GM12878 (cell line): ENCODE results near the gene RNF34. TPM values are rescaled to one million over a fixed set of nuclear protein-coding genes. Genes with fewer than 3 reads are reported as not detected.

Experiments used
- ATAC-seq: fragments of 200-7000 bp; cut with Tn5 transposase; 3 replicates; pipeline ENCODE4 v1.9.1; 2020; ENCODE audit warnings: mild to moderate bottlenecking, moderate library complexity
- BruUV-seq: library from RNA; stranded (reverse); fragments of 400-500 nt; replicated peaks from 2 replicates; lab custom pipeline; 2021; lab: Mats Ljungman, UMichigan
- CTCF ChIA-PET: fragments of 300-600 bp; sonication (Branson Sonifier 250); formaldehyde crosslinking; extraction: SDS; loops from one replicate; lab custom pipeline; 2021; ENCODE audit warnings: inconsistent platforms; lab: Yijun Ruan, JAX
- POLR2A ChIA-PET: fragments of 350-600 bp; formaldehyde crosslinking; extraction: SDS; loops from one replicate; lab custom pipeline; 2021; ENCODE audit warnings: inconsistent platforms; lab: Charles Lee
- RAD21 ChIA-PET: fragments of 300-600 bp; sonication (Branson Sonifier 250); formaldehyde crosslinking; loops from one replicate; lab custom pipeline; 2023; ENCODE audit warnings: antibody characterized with exemption; ENCODE audit not compliant: unreplicated experiment; lab: Charles Lee
- SMC1A ChIA-PET: fragments of 300-600 bp; sonication (Branson Sonifier 250); formaldehyde crosslinking; loops from one replicate; lab custom pipeline; 2023; ENCODE audit not compliant: unreplicated experiment, uncharacterized antibody; lab: Charles Lee
- DNase-seq: peaks from one replicate; pipeline ENCODE4 v3.0.0-alpha.2; 2011; ENCODE audit warnings: low read depth, low spot score
- FAIRE-seq: peaks from 3 replicates; lab custom pipeline; 2011; peaks lifted over from hg19 to GRCh38; lab: Jason Lieb, UNC
- H2AFZ ChIP-seq: 2 replicates; pipeline ENCODE4 v1.6.0; 2011; ENCODE audit warnings: low read depth, low read length, control low read depth; ENCODE audit not compliant: control insufficient read depth
- H3K27ac ChIP-seq: 2 replicates; pipeline ENCODE4 v1.5.1; 2011; ENCODE audit warnings: control low read depth; ENCODE audit not compliant: control insufficient read depth, insufficient read depth
- H3K27me3 ChIP-seq, 2 experiments: replicated peaks in 1 of 2; 2 replicates each; pipeline versions ENCODE4 v1.6.0 to v1.6.1; 2011; ENCODE audit warnings: low read length in 1 of 2; ENCODE audit not compliant: control insufficient read depth in 2 of 2, insufficient read depth in 2 of 2
- H3K36me3 ChIP-seq, 2 experiments: 2 replicates each; pipeline ENCODE4 v1.5.1; 2011; ENCODE audit warnings: low read length in 1 of 2; ENCODE audit not compliant: control insufficient read depth in 2 of 2, insufficient read depth in 2 of 2
- H3K4me1 ChIP-seq: 2 replicates; pipeline ENCODE4 v1.6.1; 2011; ENCODE audit warnings: mild to moderate bottlenecking, low read length, moderate library complexity, mixed read lengths; ENCODE audit not compliant: control insufficient read depth, insufficient read depth
- H3K4me2 ChIP-seq: 2 replicates; pipeline ENCODE4 v1.6.0; 2011; ENCODE audit warnings: control low read depth; ENCODE audit not compliant: control insufficient read depth, insufficient read depth
- H3K4me3 ChIP-seq: fragments of 200-600 bp; sonication (generic); 2 replicates; pipeline ENCODE4 v1.5.1; 2016
- H3K79me2 ChIP-seq: 2 replicates; pipeline ENCODE4 v1.6.0; 2011; ENCODE audit warnings: low read length; ENCODE audit not compliant: control insufficient read depth, insufficient read depth
- H3K9ac ChIP-seq: 2 replicates; pipeline ENCODE4 v1.8.0; 2011; ENCODE audit warnings: low read length, control low read depth, mixed read lengths; ENCODE audit not compliant: control insufficient read depth, insufficient read depth
- H3K9me3 ChIP-seq: replicated peaks from 3 replicates; pipeline ENCODE4 v1.5.1; 2011; ENCODE audit warnings: mild to moderate bottlenecking, low read length; ENCODE audit not compliant: control insufficient read depth, insufficient read depth
- H4K20me1 ChIP-seq: 2 replicates; pipeline ENCODE4 v1.6.0; 2011; ENCODE audit not compliant: control insufficient read depth, insufficient read depth
- FOXM1 ChIP-seq: IDR thresholded peaks from 2 replicates; pipeline ENCODE4 v1.6.1; 2012; ENCODE audit warnings: low read depth, mild to moderate bottlenecking, inconsistent platforms, low read length, moderate library complexity
- NFIC ChIP-seq: IDR thresholded peaks from 2 replicates; pipeline ENCODE4 v1.6.1; 2012; ENCODE audit warnings: low read depth, mild to moderate bottlenecking, inconsistent platforms, low read length, moderate library complexity
- POLR2A ChIP-seq: IDR thresholded peaks from 2 replicates; pipeline ENCODE4 v1.6.1; 2011; ENCODE audit warnings: low read depth, mild to moderate bottlenecking, low read length
- POLR2AphosphoS2 ChIP-seq: IDR thresholded peaks from 2 replicates; pipeline ENCODE4 v1.6.1; 2011; ENCODE audit warnings: low read depth, mild to moderate bottlenecking, low read length, improper control_type of control experiment, moderate library complexity
- WRNIP1 ChIP-seq: IDR thresholded peaks from 2 replicates; pipeline ENCODE4 v1.6.1; 2011; ENCODE audit warnings: low read depth, low read length, improper control_type of control experiment, borderline replicate concordance
- ZNF622 ChIP-seq: fragments of 450-650 bp; IDR thresholded peaks from 2 replicates; pipeline ENCODE4 v1.6.1; 2017; ENCODE audit warnings: mild to moderate bottlenecking, inconsistent platforms
- WGBS: methylation state at CpG from one replicate; pipeline ENCODE4 v1.1.6; 2016; ENCODE audit warnings: low lambda C conversion rate; ENCODE audit not compliant: insufficient replicate concordance, insufficient coverage; ENCODE audit errors: missing lambda C conversion rate; 5-methylcytosine and 5-hydroxymethylcytosine counted together
- in situ Hi-C: fragments of 300-500 bp; cut with MboI; formaldehyde crosslinking; loops from 9 replicates; pipeline ENCODE4 v1.14.3; 2018; ENCODE audit warnings: mixed read lengths
- intact Hi-C: fragments of 100-400 bp; cut with micrococcal nuclease; formaldehyde crosslinking; loops from one replicate; pipeline ENCODE4 v1.14.2; 2022; ENCODE audit not compliant: unreplicated experiment
- polyA plus RNA-seq, 11 experiments: library from polyadenylated mRNA; depleted of rRNA in 4 of 11; unstranded in 6 of 11; stranded (reverse) in 5 of 11; fragments of >200 nt; fragmentation: Nextera tagmentation in 4 of 11; fragmentation: Illumina TruSeq in 1 of 11; extraction: Ambion mirVana in 4 of 11; extraction: Trizol in 1 of 11; gene quantifications; 1 replicate in 1 of 11; 2 replicates in 10 of 11; pipeline versions ENCODE4 v1.2.1 to v1.2.3, GENCODE V29; 2011 to 2016; ENCODE audit warnings: inconsistent platforms in 2 of 11, missing spikeins in 2 of 11, low read depth in 1 of 11
- total RNA-seq, 4 experiments: library from RNA; depleted of rRNA in 3 of 4; stranded (reverse); fragments of >200 nt in 3 of 4; fragmentation: Illumina TruSeq in 1 of 4; extraction: Trizol in 1 of 4; gene quantifications; 2 replicates each; pipeline versions ENCODE4 v1.2.1 to v1.2.3, GENCODE V29; 2013 to 2021

Gene RNF34
- total and polyA plus RNA-seq, 10 of the 15 experiments (the other 5 are each of a cell fraction or from before 2014, with no cell fraction given): 63.6 to 199 (median 115) TPM

DNA sequence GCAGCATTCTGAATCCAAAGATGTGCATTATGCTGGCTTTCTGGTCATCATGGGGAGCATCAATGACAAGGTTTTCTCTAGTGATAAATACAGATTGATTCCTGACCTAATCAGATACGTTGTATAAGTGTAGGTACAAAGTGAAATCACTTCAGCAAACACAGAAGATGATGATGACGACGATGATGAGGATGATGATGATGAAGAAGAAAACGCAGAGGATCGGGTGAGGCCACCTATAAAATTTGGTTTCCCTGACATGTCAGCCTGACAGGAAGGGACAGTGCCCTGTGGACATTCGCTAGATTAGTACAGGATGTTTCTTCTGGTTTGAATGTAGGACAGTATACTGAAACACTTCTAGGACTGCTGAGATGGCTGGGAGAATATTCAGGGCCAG is 20.2 kb downstream of the RNF34 start:
- no peaks in the 10 kb centered on the region for H3K9me3 ChIP-seq
- no TSS peak for BruUV-seq
- 94% methylated on average over 6 of the region's 6 CpGs for WGBS
- no peak overlapping the region for H3K27ac ChIP-seq
- H3K4me3 ChIP-seq: no peak overlapping the region
- DNase-seq (no peak), FAIRE-seq (no peak), ATAC-seq (no peak)
- intact Hi-C loops: no loop called here
- H3K4me1 ChIP-seq: peaks cover 8% of the 10 kb centered on the region; the same call in 1 of the 2 replicates
- H2AFZ ChIP-seq: no peak overlapping the region
- in situ Hi-C loops: no loop called here
- ChIA-PET CTCF (interaction anchor here (1.6 kb wide), 1 partner anchor 19 kb away, joined by 3 read pairs; no protein-coding TSS in a partner anchor), POLR2A (no interaction called here)
- TF ChIP-seq FOXM1 (no peak), NFIC (no peak)
- TF ChIP-seq, all 136 proteins: peak for 0
- RAD21 ChIA-PET: no interaction called here
- Histone ChIP-seq H3K79me2 (no peaks in the 10 kb centered on the region; the same call in none of the 2 replicates), H3K4me2 (no peak overlapping the region), H3K36me3 (peaks cover 29 to 54% of the 10 kb centered on the region in 2 experiments), H3K27me3 (no peaks in the 10 kb centered on the region), H3K9ac (no peak overlapping the region), H4K20me1 (no peaks in the 10 kb centered on the region)
- SMC1A ChIA-PET: interaction anchor here (1.2 kb wide), 1 partner anchor 25 kb away, joined by 3 read pairs; no protein-coding TSS in a partner anchor

DNA sequence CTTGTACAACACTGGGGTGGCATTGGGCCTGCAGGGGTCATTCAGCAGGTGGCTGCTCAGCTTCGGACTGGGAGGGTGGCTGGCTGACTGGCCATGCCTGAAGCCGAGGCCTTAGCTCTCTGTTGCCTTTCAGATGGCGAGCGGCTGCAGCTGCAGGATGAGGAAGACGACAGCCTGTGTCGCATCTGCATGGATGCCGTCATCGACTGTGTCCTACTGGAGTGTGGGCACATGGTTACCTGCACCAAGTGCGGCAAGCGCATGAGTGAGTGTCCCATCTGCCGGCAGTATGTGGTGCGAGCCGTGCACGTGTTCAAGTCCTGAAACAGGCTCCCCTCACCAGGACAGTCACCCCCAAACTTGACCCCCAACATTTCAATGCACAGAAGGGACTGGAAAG is 23.3 kb downstream of the RNF34 start:
- Histone ChIP-seq H4K20me1 (no peaks in the 10 kb centered on the region), H3K27me3 (no peaks in the 10 kb centered on the region), H2AFZ (no peak overlapping the region), H3K36me3 (peaks cover 31 to 49% of the 10 kb centered on the region in 2 experiments), H3K79me2 (peaks cover 4% of the 10 kb centered on the region), H3K9me3 (no peaks in the 10 kb centered on the region), H3K4me1 (peaks cover 22% of the 10 kb centered on the region), H3K27ac (no peak overlapping the region), H3K4me3 (no peak overlapping the region), H3K9ac (no peak overlapping the region), H3K4me2 (no peak overlapping the region)
- in situ Hi-C loops: no loop called here
- SMC1A ChIA-PET: interaction anchor here (0.8 to 5.5 kb wide), 7 partner anchors 10 to 88 kb away, joined by 3 to 46 read pairs (median 5); partner anchors contain the start of genes ANAPC5 and RNF34
- RAD21 ChIA-PET: no interaction called here
- CTCF ChIA-PET: interaction anchor here (1.2 to 2.2 kb wide), 2 partner anchors 20 to 89 kb away, joined by 5 to 15 read pairs; no protein-coding TSS in a partner anchor
- ATAC-seq: no peak
- DNase-seq: no peak
- peak; percentile 57; the same call in 1 of the 2 replicates for TF ChIP-seq POLR2AphosphoS2
- no peak for TF ChIP-seq WRNIP1
- TF ChIP-seq FOXM1: no peak
- TF ChIP-seq ZNF622: no peak
- TF ChIP-seq POLR2A: peak; percentile 75
- intact Hi-C loops: no loop called here
- no peak for FAIRE-seq
- BruUV-seq: no TSS peak
- POLR2A ChIA-PET: no interaction called here
- 90% methylated on average over 14 of the region's 14 CpGs for WGBS
